ENCODE data around the gene EDDM3A. TPM values are rescaled to one million over a fixed set of nuclear protein-coding genes. Genes with fewer than 3 reads are reported as not detected.

The EDDM3A gene
- total and polyA plus RNA-seq, 2 of the 4 experiments (the other 2 are of a cell fraction): not detected

GRCh38 chr14:20754308-20754707, 8.6 kb downstream of the EDDM3A start:
- H3K56ac ChIP-seq (ENCODE audit: extremely low read depth, insufficient read depth, low read length): no peak overlapping the region
- H3K9me3 ChIP-seq (ENCODE audit: control insufficient read depth, insufficient read depth, low read length): peaks cover 8% of the 10 kb centered on the region
- no peak overlapping the region for H3K23ac ChIP-seq (ENCODE audit: low read depth, low read length)
- no peak overlapping the region for H4K91ac ChIP-seq (ENCODE audit: insufficient read depth, low read depth, low read length)
- H3K9ac ChIP-seq (ENCODE audit: low read depth, low read length): no peak overlapping the region
- in situ Hi-C loops (cut with MboI; ENCODE audit: low sequenced_read_pairs): no loop called here
- no peak overlapping the region for H2BK5ac ChIP-seq (ENCODE audit: low read depth, low read length, poor library complexity, severe bottlenecking)
- TF ChIP-seq, protein P1, sequence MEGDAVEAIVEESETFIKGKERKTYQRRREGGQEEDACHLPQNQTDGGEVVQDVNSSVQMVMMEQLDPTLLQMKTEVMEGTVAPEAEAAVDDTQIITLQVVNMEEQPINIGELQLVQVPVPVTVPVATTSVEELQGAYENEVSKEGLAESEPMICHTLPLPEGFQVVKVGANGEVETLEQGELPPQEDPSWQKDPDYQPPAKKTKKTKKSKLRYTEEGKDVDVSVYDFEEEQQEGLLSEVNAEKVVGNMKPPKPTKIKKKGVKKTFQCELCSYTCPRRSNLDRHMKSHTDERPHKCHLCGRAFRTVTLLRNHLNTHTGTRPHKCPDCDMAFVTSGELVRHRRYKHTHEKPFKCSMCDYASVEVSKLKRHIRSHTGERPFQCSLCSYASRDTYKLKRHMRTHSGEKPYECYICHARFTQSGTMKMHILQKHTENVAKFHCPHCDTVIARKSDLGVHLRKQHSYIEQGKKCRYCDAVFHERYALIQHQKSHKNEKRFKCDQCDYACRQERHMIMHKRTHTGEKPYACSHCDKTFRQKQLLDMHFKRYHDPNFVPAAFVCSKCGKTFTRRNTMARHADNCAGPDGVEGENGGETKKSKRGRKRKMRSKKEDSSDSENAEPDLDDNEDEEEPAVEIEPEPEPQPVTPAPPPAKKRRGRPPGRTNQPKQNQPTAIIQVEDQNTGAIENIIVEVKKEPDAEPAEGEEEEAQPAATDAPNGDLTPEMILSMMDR (conservative IDR thresholded peaks at IDR 0.05; ENCODE audit: low read depth, low read length): no peak
- TF ChIP-seq POLR2A (IDR thresholded peaks at IDR 0.05; ENCODE audit: low read depth, low read length): no peak
- TF ChIP-seq MAFK (IDR thresholded peaks at IDR 0.05; ENCODE audit: low read depth, low read length): no peak
- TF ChIP-seq CEBPB (IDR thresholded peaks at IDR 0.05; ENCODE audit: low read depth, low read length): no peak
- TF ChIP-seq BHLHE40 (IDR thresholded peaks at IDR 0.05; ENCODE audit: low read depth, low read length): no peak
- no peak for TF ChIP-seq NFE2L2 (IDR thresholded peaks at IDR 0.05; ENCODE audit: low read depth, low read length)
- no peak for TF ChIP-seq USF2 (IDR thresholded peaks at IDR 0.05; ENCODE audit: low read depth, low read length)
- TF ChIP-seq CHD1 (IDR thresholded peaks at IDR 0.05; ENCODE audit: low read depth, low read length): no peak
- TF ChIP-seq RCOR1 (IDR thresholded peaks at IDR 0.05; ENCODE audit: insufficient replicate concordance, low read length): no peak
- no peak for TF ChIP-seq FOS (IDR thresholded peaks at IDR 0.05; ENCODE audit: low read depth, low read length)
- TF ChIP-seq RFX5 (IDR thresholded peaks at IDR 0.05; ENCODE audit: low read depth, low read length): no peak
- TF ChIP-seq MXI1 (IDR thresholded peaks at IDR 0.05; ENCODE audit: borderline replicate concordance, low read depth, low read length): no peak
- no peak for TF ChIP-seq RAD21 (IDR thresholded peaks at IDR 0.05; ENCODE audit: low read length)
- no peak for TF ChIP-seq MAZ (IDR thresholded peaks at IDR 0.05; ENCODE audit: borderline replicate concordance, low read depth, low read length)
- TF ChIP-seq ELK1 (IDR thresholded peaks at IDR 0.05; ENCODE audit: borderline replicate concordance, low read depth, low read length): no peak
- dilution Hi-C loops (cut with HindIII; ENCODE audit: low sequenced_read_pairs, unreplicated experiment): no loop called here
- H3K79me1 ChIP-seq (ENCODE audit: low read depth in 1 of 2, low read length in 2 of 2): no peaks in the 10 kb centered on the region
- H2BK120ac ChIP-seq (ENCODE audit: low read depth, low read length): no peak overlapping the region
- H3K4me3 ChIP-seq (ENCODE audit: insufficient read depth, low read depth, low read length): no peak overlapping the region
- ChIA-PET CTCF (no interaction called here), POLR2A (ENCODE audit: unreplicated experiment) (no interaction called here)
- no TSS peak for BruUV-seq (replicated peaks)
- H3K36me3 ChIP-seq (ENCODE audit: control insufficient read depth, insufficient read depth, low read length): no peaks in the 10 kb centered on the region
- no peak overlapping the region for H3K27ac ChIP-seq (ENCODE audit: insufficient read depth, low read length)
- H2AFZ ChIP-seq (replicated peaks; ENCODE audit: low read length, poor library complexity): no peak overlapping the region
- no peaks in the 10 kb centered on the region for H3K27me3 ChIP-seq (ENCODE audit: control insufficient read depth, insufficient read depth, low read length)
- H4K5ac ChIP-seq (ENCODE audit: low read depth, low read length): no peak overlapping the region
- H3K14ac ChIP-seq (replicated peaks; ENCODE audit: low read depth, low read length): no peak overlapping the region
- intact Hi-C loops (cut with micrococcal nuclease): no loop called here
- H2BK20ac ChIP-seq (ENCODE audit: low read depth, low read length): no peak overlapping the region
- H4K8ac ChIP-seq (ENCODE audit: low read depth in 2 of 2, low read length in 2 of 2): no peak overlapping the region
- no peak overlapping the region for H3K4ac ChIP-seq (ENCODE audit: low read depth, low read length)
- H3K4me2 ChIP-seq (ENCODE audit: low read depth, low read length): no peak overlapping the region
- ATAC-seq (ENCODE audit: low read depth) (no peak), DNase-seq (no peak)
- no peaks in the 10 kb centered on the region for H4K20me1 ChIP-seq (ENCODE audit: insufficient read depth, low read length)
- no peak overlapping the region for H3K18ac ChIP-seq (ENCODE audit: low read depth, low read length)
- no peak overlapping the region for H2AK5ac ChIP-seq (ENCODE audit: low read depth, low read length)
- no peak overlapping the region for H2AK9ac ChIP-seq (replicated peaks; ENCODE audit: low read depth, low read length, poor library complexity)
- H3K9me1 ChIP-seq (ENCODE audit: insufficient read depth, low read length): no peaks in the 10 kb centered on the region
- WGBS, 2 experiments (ENCODE audit: extremely low coverage in 2 of 2, insufficient read length in 1 of 2): 67% methylated on average over 1 of the region's 2 CpGs; no CpG with 5 or more reads in 1 of the 2 experiments
- H3K4me1 ChIP-seq (ENCODE audit: control insufficient read depth, insufficient read depth, low read length): no peaks in the 10 kb centered on the region
- no peak overlapping the region for H2BK15ac ChIP-seq (ENCODE audit: low read depth, low read length)

Data from IMR-90 (cell line).